ENCODE results near the gene ERP27.

The ERP27 gene

DNA sequence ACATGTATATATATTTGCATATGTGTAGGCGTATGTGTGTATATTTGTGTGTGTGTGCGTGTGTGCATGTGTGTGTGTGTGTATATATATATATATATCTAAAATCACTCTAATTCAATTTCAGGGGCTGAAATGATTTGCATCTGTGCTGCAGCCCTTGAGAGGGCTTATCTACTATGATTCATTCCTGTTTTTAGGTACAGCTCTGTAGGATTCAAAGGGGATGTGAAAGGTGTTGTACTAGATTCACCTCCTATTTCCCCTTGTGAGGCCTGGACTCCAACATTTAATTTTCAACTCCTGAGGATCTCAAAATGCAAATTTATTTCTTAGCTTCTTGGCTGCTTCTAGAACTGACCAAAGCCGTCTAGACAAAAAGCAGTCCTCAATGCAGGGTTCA is 11.1 kb downstream of the ERP27 start:
- H3K4me3 ChIP-seq (ENCODE audit: low read depth, low read length), result no peak overlapping the region
- in situ Hi-C loops (cut with HindIII; ENCODE audit: low sequenced_read_pairs), result no loop called here
- TF ChIP-seq, protein P1, sequence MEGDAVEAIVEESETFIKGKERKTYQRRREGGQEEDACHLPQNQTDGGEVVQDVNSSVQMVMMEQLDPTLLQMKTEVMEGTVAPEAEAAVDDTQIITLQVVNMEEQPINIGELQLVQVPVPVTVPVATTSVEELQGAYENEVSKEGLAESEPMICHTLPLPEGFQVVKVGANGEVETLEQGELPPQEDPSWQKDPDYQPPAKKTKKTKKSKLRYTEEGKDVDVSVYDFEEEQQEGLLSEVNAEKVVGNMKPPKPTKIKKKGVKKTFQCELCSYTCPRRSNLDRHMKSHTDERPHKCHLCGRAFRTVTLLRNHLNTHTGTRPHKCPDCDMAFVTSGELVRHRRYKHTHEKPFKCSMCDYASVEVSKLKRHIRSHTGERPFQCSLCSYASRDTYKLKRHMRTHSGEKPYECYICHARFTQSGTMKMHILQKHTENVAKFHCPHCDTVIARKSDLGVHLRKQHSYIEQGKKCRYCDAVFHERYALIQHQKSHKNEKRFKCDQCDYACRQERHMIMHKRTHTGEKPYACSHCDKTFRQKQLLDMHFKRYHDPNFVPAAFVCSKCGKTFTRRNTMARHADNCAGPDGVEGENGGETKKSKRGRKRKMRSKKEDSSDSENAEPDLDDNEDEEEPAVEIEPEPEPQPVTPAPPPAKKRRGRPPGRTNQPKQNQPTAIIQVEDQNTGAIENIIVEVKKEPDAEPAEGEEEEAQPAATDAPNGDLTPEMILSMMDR (IDR thresholded peaks at IDR 0.05; ENCODE audit: low read depth, low read length, missing control alignments), result no peak
- DNase-seq (ENCODE audit: low read depth), result no peak

DNA sequence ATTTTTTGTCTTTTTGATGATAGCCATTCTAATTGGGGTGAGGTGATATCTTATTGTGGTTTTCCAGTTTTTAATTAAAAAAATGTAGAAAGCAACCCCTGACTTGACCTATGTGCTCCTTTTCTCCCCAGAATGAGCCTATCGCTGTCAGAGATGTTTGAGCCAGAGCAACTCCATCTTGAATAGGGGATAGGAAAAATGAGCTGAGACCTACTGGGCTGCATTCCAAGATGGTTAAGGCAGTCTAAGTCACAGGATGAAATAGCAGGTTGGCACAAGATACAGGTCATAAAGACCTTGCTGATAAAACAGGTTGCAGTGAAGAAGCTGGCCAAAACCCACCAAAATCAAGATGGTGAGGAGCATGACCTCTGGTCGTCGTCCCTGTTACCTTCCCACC is 13.8 kb downstream of the ERP27 start:
- DNase-seq (ENCODE audit: low read depth), result no peak
- TF ChIP-seq, protein P1 (IDR thresholded peaks at IDR 0.05; ENCODE audit: low read depth, low read length, missing control alignments), result no peak
- H3K4me3 ChIP-seq (ENCODE audit: low read depth, low read length), result no peak overlapping the region
- in situ Hi-C loops (cut with HindIII; ENCODE audit: low sequenced_read_pairs), result no loop called here

DNA sequence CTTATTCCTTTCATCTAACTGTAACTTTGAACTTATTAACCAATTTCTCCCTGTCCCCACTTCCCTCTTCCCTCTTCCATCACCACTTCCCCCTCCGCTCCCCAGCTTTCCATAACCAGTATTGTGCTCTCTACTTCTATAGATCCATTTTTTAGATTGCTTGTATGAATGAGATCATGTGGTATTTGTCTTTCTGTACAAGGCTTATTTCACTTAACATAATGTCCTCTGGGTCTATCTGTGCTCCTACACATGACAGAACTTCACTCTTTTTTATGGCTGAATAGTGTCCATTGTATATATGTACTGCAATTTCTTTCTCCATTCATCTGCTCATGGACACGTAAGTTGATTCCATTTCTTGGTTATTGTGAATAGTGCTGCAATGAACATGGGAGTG is 14.4 kb downstream of the ERP27 start:
- no peak overlapping the region for H3K4me3 ChIP-seq (ENCODE audit: low read depth, low read length)
- no peak for DNase-seq (ENCODE audit: low read depth)
- in situ Hi-C loops (cut with HindIII; ENCODE audit: low sequenced_read_pairs), result no loop called here
- TF ChIP-seq, protein P1 (IDR thresholded peaks at IDR 0.05; ENCODE audit: low read depth, low read length, missing control alignments), result no peak

DNA sequence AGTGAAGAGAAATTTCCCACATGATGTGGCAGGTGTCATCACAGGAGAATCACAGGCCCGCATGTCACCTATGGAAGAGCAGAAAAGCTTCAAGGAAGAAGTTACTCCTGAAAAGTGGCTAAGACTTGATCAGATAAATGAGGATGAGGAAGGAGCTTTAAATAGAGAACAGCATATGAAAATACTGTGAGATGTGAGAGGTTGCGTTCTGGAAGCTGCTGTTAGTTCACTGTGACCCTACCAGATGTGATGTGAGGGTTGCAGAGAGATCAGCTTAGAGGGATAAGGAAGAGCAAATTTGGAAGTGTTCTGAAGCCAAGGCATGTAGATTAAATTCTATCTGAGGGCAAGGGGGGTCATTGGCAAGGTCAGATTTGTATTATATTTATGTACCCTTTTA is 17.1 kb downstream of the ERP27 start:
- in situ Hi-C loops (cut with HindIII; ENCODE audit: low sequenced_read_pairs), result no loop called here
- TF ChIP-seq, protein P1 (IDR thresholded peaks at IDR 0.05; ENCODE audit: low read depth, low read length, missing control alignments), result no peak
- H3K4me3 ChIP-seq (ENCODE audit: low read depth, low read length), result no peak overlapping the region
- no peak for DNase-seq (ENCODE audit: low read depth)

DNA sequence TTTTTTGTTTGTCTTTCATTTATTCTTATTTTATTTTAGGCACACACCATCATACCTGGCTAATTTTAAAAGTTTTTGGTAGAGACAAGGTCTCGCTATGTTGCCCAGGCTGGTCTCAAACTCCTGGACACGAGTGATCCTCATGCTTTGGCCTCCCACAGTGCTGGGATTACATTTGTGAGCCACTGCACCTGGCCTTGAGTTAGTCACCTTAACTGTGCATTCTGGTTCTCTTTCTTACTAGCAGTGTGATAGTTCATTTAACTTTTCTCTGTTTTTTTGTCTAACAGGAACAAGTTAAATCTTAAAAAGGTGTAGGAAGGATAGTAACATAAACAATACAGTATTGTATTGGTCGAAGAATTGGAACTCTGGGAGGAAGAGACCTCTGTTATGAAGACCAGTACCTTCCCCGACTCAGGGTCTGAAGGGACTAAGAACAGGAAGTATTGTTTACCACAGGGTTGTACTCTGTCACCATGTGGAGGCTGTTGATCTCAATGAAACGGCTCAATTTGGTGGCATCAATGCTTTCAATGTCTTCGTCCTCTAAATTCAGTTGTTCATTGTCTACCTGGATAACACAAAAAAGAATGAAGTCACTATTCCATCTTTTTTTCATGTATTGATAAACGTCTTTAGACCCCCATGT is 17.7 kb downstream of the ERP27 start:
- no peak for DNase-seq (ENCODE audit: low read depth)

DNA sequence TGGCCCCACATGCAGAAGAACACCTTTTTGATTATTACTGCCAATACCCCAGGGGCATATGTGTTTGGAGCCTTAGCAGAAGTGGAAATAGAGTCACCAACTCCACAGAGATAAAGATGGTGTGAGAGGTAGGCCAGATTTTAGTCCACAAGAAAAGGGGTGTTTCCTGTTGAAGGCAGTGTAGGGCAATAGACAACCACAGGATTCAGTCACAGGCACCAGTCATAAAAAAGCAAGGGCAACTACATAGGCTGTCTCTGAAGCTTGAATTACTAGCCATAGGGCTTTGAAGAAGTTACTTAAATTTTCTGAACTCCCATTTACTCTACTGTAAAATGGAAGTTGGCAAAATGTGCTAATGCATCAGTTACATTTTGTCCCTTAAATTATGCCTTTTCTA is 18.9 kb downstream of the ERP27 start:
- no peak overlapping the region for H3K4me3 ChIP-seq (ENCODE audit: low read depth, low read length)
- TF ChIP-seq, protein P1 (IDR thresholded peaks at IDR 0.05; ENCODE audit: low read depth, low read length, missing control alignments), result no peak
- DNase-seq (ENCODE audit: low read depth), result no peak
- in situ Hi-C loops (cut with HindIII; ENCODE audit: low sequenced_read_pairs), result no loop called here

More for the DNA sequence above, 17.7 kb downstream of the ERP27 start:
- in situ Hi-C loops (cut with HindIII; ENCODE audit: low sequenced_read_pairs), result no loop called here
- TF ChIP-seq, protein P1 (IDR thresholded peaks at IDR 0.05; ENCODE audit: low read depth, low read length, missing control alignments), result no peak
- H3K4me3 ChIP-seq (ENCODE audit: low read depth, low read length), result no peak overlapping the region

Data from astrocyte of the cerebellum (primary cell).